COLO668 (cell line): ENCODE results near the gene PCDH1.

Source experiments
- DNase-seq: peaks from one replicate; lab custom pipeline; 2025; ENCODE audit not compliant: unreplicated experiment; lab: John Stamatoyannopoulos, UW

Gene PCDH1

GRCh38 chr5:141875022-141875740 is 3.0 kb downstream of the PCDH1 start:
- no peak for DNase-seq

GRCh38 chr5:141874262-141874964 is 3.8 kb downstream of the PCDH1 start:
- no peak for DNase-seq

DNA sequence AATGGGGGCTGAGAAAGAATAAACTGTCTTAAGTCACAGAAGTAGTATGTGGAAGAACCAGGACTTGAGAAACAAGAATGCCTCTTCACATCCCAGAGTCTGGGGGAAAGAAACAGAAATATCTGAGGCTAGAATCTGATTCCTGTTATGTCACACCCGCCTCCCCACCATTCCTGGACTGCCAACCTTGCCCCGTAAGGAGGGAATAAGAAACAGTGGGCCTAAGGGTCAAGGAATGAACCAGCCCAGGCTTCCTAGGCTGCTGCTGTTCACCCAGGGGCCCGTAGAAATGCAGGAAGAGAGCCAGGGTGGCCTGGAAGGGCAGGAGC is 4.3 kb downstream of the PCDH1 start:
- DNase-seq, result no peak

- DNase-seq, result no peak
These were observed 5.5 kb downstream of the PCDH1 start for GRCh38 chr5:141872496-141873356.

DNA sequence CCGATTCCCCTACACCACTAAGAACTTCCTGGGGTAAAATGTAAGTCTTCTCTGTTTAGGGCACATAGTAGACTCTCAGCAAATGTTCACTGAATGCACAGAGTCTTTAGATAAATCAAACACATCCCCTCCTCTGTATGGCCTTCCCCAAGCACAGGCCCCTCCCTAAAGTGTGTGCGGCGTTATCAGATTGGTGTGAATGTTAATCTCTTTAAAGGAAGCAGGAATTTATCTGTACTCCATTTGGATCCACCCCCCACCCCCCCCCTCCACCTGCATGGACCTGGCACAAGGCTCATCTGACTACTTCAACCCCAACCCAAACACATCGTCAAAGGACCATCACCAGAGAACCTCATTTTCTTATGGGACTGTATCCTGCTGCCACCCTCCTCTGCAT is 6.3 kb downstream of the PCDH1 start:
- no peak for DNase-seq

GRCh38 chr5:141870871-141871270 is 7.3 kb downstream of the PCDH1 start:
- no peak for DNase-seq

DNA sequence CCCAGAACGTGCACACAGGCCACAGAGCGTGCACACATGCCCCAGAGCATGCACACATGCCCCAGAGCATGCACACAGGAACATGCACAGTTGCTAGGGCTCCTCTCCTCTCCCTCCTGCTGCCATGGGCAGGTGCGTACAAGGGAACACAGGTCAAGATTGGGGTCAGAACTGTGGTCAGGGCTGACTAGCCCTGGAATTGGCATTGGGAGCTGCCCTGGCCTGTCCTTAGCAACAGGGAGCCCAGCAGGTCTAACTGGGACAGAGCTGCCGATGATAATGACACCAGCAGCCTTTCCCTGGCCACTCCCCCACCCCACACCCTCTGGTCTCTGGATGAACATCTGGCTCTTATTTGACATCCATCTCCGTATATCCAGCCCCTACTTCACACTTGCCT is 8.0 kb downstream of the PCDH1 start:
- no peak for DNase-seq

DNA sequence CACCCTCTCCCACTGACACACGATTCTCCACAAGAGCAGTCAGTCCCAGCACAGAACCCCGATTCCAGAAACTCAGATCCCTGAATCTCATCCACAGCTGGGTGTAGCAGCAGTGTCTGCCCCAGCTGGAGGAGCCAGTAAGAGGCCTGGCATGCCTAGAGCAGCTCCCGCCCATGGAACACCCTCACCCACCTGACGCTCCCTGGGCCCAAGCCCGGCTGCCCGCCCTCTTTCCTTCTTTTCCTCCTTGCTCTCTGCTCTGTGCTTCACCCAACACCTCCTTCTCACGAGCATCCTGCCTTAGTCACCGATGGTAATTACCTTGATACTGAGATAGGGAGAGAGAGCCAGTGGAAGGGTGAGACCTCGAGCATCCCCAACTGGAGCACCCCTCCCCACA is 8.7 kb downstream of the PCDH1 start:
- no peak for DNase-seq

DNA sequence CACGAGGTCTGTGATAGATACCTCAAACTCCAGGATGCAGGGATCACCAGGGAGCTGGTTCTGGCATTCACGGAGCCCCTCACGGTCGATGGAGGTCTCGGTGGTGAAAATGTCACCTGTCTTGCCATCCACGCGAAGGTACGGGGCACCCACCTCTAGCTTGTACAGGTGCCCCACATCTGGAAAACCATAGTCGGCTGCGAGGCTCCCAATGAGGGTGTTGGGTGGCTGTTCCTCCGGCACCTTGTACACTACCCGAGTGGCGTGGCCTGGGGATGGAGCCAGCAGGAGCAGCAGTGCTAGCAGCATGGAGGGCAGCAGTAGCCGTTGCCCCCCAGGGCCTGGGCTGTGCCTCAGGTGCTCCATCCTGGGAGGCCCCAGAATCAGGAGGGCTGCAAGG is 9.2 kb downstream of the PCDH1 start:
- DNase-seq, result no peak

DNA sequence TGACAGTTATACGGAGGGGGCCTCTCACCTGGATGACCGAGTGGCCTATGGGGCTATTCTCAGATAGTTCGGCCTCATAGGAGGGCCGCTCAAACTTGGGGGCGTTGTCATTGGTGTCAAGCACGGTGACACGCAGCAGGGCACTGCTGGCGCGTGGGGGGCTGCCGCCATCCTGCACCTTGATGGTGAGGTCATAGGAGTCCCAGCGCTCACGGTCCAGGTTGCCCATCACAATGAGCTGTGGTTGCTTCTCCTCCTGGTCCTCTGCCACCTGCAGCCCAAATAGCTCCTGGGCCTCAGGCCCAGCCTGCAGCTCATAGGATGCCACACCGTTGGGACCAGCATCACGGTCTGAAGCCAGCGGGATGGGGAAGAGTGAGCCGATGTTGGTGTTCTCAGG is 9.7 kb downstream of the PCDH1 start:
- no peak for DNase-seq

GRCh38 chr5:141867651-141868050 is 10.6 kb downstream of the PCDH1 start:
- DNase-seq, result no peak

- no peak for DNase-seq
These were observed 11.1 kb downstream of the PCDH1 start for GRCh38 chr5:141867139-141867538.

DNA sequence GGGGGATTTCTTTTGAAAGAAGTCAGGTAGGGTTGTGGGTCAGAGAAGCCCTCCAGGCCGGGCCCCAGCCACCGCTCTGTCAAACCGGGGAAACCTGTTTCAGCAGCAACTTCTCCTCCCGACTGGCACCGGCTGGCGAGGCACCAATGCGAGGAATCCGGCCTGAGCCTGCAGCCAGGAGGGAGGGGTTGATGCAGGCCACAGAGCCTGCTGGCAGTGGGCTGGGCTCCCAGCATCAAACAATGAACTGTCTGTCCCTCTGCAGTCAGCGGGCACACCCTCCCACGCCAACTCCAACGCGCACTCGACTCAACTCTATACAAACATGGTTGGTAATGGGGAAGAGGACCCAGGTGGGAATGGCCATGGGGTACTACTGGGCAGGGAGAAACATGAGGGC is 12.1 kb downstream of the PCDH1 start:
- peak; percentile 17 for DNase-seq

GRCh38 chr5:141865406-141865805 is 12.8 kb downstream of the PCDH1 start:
- DNase-seq, result no peak

DNA sequence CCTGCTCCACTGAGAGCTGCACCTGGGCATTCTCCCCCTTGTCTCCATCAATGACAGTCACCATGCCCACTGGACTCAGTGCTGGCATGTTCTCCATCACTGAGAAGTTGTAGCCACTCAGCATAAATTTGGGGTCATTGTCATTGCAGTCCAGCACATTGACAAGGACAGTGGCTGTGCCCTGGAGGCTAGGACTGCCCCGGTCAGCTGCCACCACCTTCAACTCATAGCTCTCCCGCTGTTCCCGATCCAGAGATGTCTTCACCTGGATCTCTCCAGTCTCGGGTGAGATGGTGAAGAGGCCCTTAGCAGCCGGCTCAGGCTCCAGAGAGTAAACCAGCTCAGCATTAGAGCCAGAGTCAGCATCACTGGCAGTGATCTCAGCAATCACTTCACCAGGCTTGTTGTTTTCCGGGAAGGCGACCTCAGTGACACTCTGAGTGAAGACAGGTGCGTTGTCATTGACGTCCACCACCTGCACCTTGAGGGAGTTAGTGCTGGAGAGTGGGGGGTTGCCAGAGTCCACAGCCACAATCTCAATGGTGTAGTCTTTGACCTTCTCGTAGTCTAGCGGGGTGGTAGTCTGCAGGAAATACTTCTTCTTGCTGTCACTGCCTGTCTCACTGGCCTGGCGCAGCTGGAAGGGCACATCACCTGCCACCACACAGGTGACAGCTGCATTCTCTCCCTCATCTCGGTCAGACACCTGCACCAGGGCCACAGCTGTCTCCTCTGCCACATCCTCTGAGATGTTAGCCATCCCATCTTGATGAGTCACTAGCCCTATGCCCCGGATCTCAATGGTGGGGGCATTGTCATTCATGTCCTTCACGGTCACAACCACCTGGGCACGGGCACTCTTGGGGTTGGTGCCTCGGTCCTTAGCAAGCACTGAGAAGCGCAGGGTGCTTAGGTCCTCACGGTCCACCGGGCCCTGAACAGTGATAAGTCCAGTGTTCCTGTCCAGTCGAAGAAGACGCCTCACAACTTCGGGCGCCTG is 13.5 kb downstream of the PCDH1 start:
- peak; percentile 82 for DNase-seq

GRCh38 chr5:141863569-141864178 is 14.5 kb downstream of the PCDH1 start:
- DNase-seq, result no peak

DNA sequence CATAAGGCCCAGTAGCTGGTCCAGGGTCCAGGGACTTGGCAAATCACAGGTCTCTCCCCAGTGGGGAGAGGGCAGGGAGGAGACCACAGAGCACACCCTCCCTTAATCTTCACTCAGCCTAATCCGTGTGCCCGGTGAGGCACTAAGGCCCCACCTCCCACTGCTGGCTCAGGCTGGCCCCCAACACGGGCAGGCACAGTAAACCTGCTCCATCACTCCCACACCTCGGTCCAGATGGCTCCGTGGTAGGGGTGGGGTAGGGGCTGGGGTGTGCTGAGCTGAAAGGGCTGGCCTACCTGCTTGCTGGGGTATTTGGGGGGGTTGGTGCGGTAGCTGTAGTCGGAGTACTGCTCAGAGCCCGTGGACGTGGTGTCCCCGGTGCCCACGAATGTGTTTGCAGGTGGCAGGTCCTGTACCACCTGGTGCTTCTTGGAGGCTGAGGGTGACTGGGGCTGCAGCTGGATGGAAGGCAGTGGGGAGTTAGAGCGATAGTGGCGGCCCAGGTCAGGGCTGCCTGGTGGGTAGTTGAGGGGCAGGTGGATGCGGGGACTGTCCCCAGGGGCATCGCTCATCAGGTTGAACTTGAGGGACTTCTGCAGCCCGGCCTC is 15.2 kb downstream of the PCDH1 start:
- DNase-seq, result no peak

DNA sequence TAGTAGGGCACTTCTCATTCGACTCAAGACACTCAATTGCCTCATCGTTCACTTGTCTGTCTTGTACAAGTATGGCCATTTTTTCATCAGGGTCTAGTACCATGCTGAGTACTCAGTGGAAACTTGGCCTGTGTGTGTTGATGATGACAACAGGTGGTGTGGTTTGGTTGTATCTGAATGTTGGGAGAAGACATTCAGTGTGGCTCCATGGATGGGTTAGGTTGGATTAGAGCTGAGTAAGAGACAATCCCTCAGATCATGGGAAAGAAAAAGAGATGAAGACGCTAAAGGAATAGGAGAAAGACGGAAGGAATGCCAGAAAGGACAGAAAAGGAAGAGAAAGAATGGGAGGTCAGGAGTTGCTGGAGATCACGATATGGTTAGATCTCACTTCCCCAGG is 17.0 kb downstream of the PCDH1 start:
- no peak for DNase-seq

DNA sequence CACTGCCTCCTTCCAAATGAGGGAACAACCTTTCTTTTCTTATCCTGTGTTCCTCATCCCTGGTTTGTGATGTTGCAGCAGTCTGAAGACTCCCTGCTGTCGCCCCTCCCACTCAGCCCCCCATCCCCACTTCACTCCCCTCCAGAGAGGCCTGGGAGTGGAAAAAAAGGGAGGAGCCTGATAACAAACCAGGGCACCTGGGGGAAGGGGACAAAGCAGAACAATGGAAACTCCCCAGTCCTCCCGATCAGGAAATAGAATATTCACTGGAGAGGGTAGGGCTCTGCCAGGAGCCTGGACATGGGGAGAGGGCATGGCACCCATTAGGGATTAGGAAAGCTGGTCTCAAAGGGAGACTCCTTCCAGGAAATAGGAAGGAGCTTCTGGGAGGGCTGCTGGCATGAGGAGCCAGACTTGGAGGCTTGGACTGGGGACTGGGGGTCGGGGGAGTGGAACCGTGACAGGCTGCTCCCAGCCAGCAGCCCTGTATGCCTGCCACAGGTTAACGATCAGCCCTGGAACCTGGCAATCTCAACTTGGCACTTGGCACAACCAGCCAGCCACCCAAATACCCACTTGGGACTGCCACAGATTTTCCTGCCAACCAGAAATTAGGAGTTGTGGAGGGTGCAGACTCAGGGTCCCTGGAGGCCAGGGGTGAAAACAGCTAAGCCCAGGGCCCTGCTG is 20.0 kb downstream of the PCDH1 start:
- DNase-seq, result peak; percentile 2
